OCI-LY3 (cell line): ENCODE measurements around the gene MTHFD1L.
"Not testable (repeated sequence)": the region's sequence is repeated elsewhere in the genome, so short reads cannot be mapped to it uniquely, and the experiment has no call there.

Experiments used
- EZH2phosphoT487 ChIP-seq: fragments of 200-600 bp; shearing (Covaris generic); IDR thresholded peaks from 2 replicates; pipeline ENCODE4 v1.6.1; 2018; ENCODE audit warnings: antibody characterized with exemption, mixed run types, low read depth
- TF ChIP-seq, protein P1 (sequence below): fragments of 200-600, 300-600 bp; sonication (generic); IDR thresholded peaks from 2 replicates; pipeline ENCODE4 v1.5.1; 2014; ENCODE audit warnings: antibody characterized with exemption, low read length, low read depth

DNA sequence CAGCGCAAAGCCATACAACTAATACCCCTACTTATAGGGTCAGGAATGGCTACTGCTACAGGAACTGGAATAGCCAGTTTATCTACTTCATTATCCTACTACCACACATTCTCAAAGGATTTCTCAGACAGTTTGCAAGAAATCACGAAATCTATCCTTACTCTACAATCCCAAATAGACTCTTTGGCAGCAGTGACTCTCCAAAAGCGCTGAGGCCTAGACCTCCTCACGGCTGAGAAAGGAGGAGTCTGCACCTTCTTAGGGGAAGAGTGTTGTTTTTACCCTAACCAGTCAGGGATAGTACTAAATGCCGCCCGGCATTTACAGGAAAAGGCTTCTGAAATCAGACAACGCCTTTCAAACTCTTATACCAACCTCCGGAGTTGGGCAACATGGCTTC lies 10.3 kb upstream of the MTHFD1L start:
- TF ChIP-seq, protein P1, sequence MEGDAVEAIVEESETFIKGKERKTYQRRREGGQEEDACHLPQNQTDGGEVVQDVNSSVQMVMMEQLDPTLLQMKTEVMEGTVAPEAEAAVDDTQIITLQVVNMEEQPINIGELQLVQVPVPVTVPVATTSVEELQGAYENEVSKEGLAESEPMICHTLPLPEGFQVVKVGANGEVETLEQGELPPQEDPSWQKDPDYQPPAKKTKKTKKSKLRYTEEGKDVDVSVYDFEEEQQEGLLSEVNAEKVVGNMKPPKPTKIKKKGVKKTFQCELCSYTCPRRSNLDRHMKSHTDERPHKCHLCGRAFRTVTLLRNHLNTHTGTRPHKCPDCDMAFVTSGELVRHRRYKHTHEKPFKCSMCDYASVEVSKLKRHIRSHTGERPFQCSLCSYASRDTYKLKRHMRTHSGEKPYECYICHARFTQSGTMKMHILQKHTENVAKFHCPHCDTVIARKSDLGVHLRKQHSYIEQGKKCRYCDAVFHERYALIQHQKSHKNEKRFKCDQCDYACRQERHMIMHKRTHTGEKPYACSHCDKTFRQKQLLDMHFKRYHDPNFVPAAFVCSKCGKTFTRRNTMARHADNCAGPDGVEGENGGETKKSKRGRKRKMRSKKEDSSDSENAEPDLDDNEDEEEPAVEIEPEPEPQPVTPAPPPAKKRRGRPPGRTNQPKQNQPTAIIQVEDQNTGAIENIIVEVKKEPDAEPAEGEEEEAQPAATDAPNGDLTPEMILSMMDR, result not testable (repeated sequence)
- TF ChIP-seq EZH2phosphoT487, result not testable (repeated sequence)
